ENCODE measurements around the gene INPP5D.

Gene INPP5D

GRCh38 chr2:233059797-233060500 lies at the start of gene INPP5D:
TSS of gene INPP5D (plus strand) at chr2:233060342. CDS start at chr2:233060479, 137 bp downstream.
- Mint-ChIP-seq H3K27me3 (ENCODE audit: low read depth) (peaks cover 5% of the 10 kb centered on the region), H3K36me3 (ENCODE audit: low read depth) (no peaks in the 10 kb centered on the region), H3K4me3 (peak within 1 kb of the TSS in 1 of 3 experiments; percentile 27), H3K9me3 (no peaks in the 10 kb centered on the region), H3K4me1 (no peaks in the 10 kb centered on the region), H3K27ac (peak within 1 kb of the TSS in 1 of 3 experiments; percentile 41)
- TF ChIP-seq, protein P1, sequence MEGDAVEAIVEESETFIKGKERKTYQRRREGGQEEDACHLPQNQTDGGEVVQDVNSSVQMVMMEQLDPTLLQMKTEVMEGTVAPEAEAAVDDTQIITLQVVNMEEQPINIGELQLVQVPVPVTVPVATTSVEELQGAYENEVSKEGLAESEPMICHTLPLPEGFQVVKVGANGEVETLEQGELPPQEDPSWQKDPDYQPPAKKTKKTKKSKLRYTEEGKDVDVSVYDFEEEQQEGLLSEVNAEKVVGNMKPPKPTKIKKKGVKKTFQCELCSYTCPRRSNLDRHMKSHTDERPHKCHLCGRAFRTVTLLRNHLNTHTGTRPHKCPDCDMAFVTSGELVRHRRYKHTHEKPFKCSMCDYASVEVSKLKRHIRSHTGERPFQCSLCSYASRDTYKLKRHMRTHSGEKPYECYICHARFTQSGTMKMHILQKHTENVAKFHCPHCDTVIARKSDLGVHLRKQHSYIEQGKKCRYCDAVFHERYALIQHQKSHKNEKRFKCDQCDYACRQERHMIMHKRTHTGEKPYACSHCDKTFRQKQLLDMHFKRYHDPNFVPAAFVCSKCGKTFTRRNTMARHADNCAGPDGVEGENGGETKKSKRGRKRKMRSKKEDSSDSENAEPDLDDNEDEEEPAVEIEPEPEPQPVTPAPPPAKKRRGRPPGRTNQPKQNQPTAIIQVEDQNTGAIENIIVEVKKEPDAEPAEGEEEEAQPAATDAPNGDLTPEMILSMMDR (IDR thresholded peaks at IDR 0.05; ENCODE audit: unreplicated experiment in 3 of 3), result no peak

- Mint-ChIP-seq H3K9me3 (no peaks in the 10 kb centered on the region), H3K27me3 (ENCODE audit: low read depth) (peaks cover 4% of the 10 kb centered on the region), H3K36me3 (ENCODE audit: low read depth) (no peaks in the 10 kb centered on the region), H3K27ac (peak overlapping the region in 2 of 3 experiments; percentile 40 to 75), H3K4me1 (peaks cover 21% of the 10 kb centered on the region), H3K4me3 (no peak overlapping the region)
- TF ChIP-seq, protein P1 (IDR thresholded peaks at IDR 0.05; ENCODE audit: unreplicated experiment in 3 of 3), result no peak
Measured at GRCh38 chr2:233010569-233011267, 49.4 kb upstream of the INPP5D start.

GRCh38 chr2:233011268-233011650 lies 48.9 kb upstream of the INPP5D start:
- Mint-ChIP-seq H3K27ac (peak overlapping the region in 2 of 3 experiments; percentile 27 to 40), H3K9me3 (no peaks in the 10 kb centered on the region), H3K4me3 (no peak overlapping the region), H3K4me1 (peaks cover 23% of the 10 kb centered on the region), H3K27me3 (ENCODE audit: low read depth) (peaks cover 4% of the 10 kb centered on the region), H3K36me3 (ENCODE audit: low read depth) (no peaks in the 10 kb centered on the region)
- TF ChIP-seq, protein P1 (IDR thresholded peaks at IDR 0.05; ENCODE audit: unreplicated experiment in 3 of 3), result no peak

DNA sequence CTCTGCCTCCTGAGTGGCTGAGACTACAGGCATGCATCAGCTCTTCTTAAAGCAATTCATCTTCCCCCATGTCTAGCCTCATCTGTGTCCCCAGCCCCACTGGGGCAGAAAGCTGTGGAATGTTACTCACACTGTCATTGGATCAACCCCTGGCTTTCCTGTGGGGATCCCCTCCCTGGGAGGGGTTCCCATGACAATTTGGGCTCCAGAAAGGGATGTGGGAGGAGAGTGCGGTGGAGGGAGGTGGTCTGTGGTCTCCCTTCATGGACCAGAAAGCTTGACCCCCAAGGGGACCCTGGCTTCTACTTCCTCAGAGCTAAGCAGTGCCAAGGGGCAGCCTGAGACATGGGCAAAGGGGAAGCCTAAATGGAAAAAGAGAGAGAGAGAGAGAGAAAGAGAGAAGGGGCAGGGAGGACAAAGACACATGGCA lies 48.4 kb upstream of the INPP5D start:
- Mint-ChIP-seq H3K36me3 (ENCODE audit: low read depth) (no peaks in the 10 kb centered on the region), H3K4me1 (peaks cover 28% of the 10 kb centered on the region), H3K4me3 (no peak overlapping the region), H3K27ac (peak overlapping the region in 2 of 3 experiments; percentile 27 to 59), H3K9me3 (no peaks in the 10 kb centered on the region), H3K27me3 (ENCODE audit: low read depth) (peaks cover 4% of the 10 kb centered on the region)
- TF ChIP-seq, protein P1 (IDR thresholded peaks at IDR 0.05; ENCODE audit: unreplicated experiment in 3 of 3), result no peak

DNA sequence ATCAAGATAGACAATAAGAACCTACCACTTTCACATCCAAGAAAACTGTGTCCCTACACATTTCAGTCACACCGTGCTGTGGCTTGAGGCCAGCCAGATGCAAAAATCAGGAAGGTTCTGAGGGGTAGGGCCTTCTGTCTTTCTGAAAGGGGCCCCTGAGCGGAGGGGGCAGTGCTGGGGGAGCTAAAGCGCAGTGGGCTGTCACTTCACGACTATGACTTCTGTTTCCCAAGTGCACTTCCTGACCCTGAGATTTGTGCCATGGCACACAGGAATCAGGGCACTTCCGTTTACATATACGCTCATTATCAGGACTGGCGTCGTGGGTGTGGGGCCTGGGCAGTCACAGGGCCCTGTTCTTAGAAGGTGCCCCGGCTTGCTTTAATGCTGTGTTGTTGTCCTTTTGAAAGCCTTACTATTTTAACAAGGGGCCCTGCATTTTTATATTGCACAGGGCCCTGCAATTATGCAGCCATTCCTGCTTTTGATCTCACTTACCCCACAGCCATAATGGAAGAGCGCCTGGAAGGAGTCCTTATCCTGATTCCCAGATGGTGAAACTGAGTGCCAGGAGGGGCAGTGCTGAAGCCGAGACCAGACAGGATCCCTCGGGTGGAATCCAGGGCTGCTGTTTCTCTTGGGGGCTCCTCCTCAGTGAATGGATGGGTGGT lies 47.7 kb upstream of the INPP5D start:
- peak overlapping the region in 2 of 3 experiments; percentile 16 to 59 for H3K27ac Mint-ChIP-seq
- H3K9me3 Mint-ChIP-seq, result peaks cover 1% of the 10 kb centered on the region
- peaks cover 27% of the 10 kb centered on the region for H3K4me1 Mint-ChIP-seq
- no peaks in the 10 kb centered on the region for H3K36me3 Mint-ChIP-seq (ENCODE audit: low read depth)
- peaks cover 4% of the 10 kb centered on the region for H3K27me3 Mint-ChIP-seq (ENCODE audit: low read depth)
- TF ChIP-seq, protein P1 (IDR thresholded peaks at IDR 0.05; ENCODE audit: unreplicated experiment in 3 of 3), result no peak
- H3K4me3 Mint-ChIP-seq, result no peak overlapping the region
